Measurements from ENCODE around the gene PSME1. TPM values are rescaled to one million over a fixed set of nuclear protein-coding genes. Genes with fewer than 3 reads are reported as not detected.

PSME1 gene
- total and polyA plus RNA-seq, 2 donors (not counting 1 experiment from before 2014, with no cell fraction given) = 177 to 266 TPM

GRCh38 chr14:24093207-24093900 is 42.6 kb upstream of the PSME1 start:
- H3K9ac ChIP-seq (ENCODE audit: insufficient read depth, low read length) = no peak overlapping the region
- H3K27ac ChIP-seq (ENCODE audit: insufficient read depth, low read length) = no peak overlapping the region
- no peak for DNase-seq (ENCODE audit: low read depth in 2 of 2)

DNA sequence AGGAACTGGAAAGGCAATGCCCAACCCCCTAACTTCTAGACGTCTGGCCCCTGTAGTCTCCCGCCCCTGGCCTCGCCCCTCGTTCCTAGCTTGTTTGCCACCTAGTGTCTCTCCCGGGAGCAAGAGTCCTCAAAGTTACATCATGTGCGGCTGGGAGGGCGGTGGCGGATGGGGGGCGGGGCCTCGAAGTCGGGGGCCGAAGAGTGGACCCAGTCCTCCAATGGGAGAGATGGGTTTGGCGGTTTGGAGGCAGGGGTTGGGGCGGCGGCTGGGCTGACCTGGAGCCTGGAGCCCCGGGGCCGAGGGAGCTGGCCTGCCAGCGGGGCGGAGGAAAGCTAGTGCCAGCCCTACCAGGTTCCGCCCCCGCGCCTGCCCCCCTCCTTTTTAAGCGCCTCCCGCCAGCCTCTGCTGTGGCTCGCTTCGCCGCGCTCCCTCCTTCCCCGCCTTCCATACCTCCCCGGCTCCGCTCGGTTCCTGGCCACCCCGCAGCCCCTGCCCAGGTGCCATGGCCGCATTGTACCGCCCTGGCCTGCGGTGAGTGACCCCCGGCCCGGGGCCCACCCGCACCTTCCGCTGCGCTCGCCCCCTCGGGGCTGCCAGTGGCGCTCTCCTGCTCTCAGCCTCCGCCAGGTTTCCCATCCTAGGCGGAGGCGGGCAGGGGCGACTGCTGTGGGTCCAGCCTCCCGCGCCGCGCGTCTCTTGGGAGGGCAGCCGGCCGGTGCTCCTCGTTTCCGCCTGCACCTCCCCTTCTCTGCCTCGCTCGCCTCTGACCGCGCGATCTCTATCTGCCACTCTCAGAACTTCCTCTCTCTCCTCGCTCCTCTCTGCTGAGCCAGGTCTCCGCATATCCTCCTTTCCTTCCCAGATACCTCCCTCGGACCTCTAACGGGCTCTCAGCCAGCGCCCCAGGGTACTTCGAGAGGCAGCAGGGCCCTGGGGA is 41.8 kb upstream of the PSME1 start, which contains the start of gene PCK2:
Gene PCK2 (plus strand): TSS at position 411 of the 940 bp plus-strand sequence. CDS start 95 bp downstream, at position 506.
- TF ChIP-seq EZH2 (IDR thresholded peaks at IDR 0.05; ENCODE audit: low read length, missing control alignments) (no peak), CTCF (conservative IDR thresholded peaks at IDR 0.05 in 1 of 2, IDR thresholded peaks at IDR 0.05 in 1 of 2; ENCODE audit: low read depth in 1 of 2, low read length in 2 of 2) (peak in 1 of 2 donors; percentile 26)
- H2AFZ ChIP-seq (ENCODE audit: low read length) = peak within 1 kb of the TSS; percentile 71
- no peaks in the 10 kb centered on the region for H3K27me3 ChIP-seq (ENCODE audit: control insufficient read depth, insufficient read depth, low read length)
- peak within 1 kb of the TSS; percentile 77 for H3K4me2 ChIP-seq (ENCODE audit: extremely low read depth, insufficient read depth, low read length)
- peaks cover 2% of the 10 kb centered on the region for H3K36me3 ChIP-seq (ENCODE audit: control insufficient read depth, insufficient read depth, low read length)
- no peaks in the 10 kb centered on the region for H4K20me1 ChIP-seq (ENCODE audit: control insufficient read depth, extremely low read depth, insufficient read depth, low read length)
- H3K4me1 ChIP-seq (ENCODE audit: control insufficient read depth, extremely low read depth, insufficient read depth, low read length) = peaks cover 2% of the 10 kb centered on the region
- peak; percentile 82 to 92 for DNase-seq (ENCODE audit: low read depth in 2 of 2)
- H3K4me3 ChIP-seq (replicated peaks in 1 of 4; ENCODE audit: control extremely low read depth in 1 of 4, insufficient read depth in 1 of 4, low read depth in 3 of 4, low read length in 4 of 4) = peak within 1 kb of the TSS; percentile 66 to 91 (median 84)
- H3K79me2 ChIP-seq (ENCODE audit: control insufficient read depth, insufficient read depth, low read length) = no peaks in the 10 kb centered on the region
- H3K9me3 ChIP-seq (ENCODE audit: control insufficient read depth, insufficient read depth, low read depth, low read length) = no peaks in the 10 kb centered on the region
- peak within 1 kb of the TSS; percentile 64 for H3K27ac ChIP-seq (ENCODE audit: insufficient read depth, low read length)
- peak within 1 kb of the TSS; percentile 73 for H3K9ac ChIP-seq (ENCODE audit: insufficient read depth, low read length)

More at GRCh38 chr14:24093207-24093900, 42.6 kb upstream of the PSME1 start:
- Histone ChIP-seq H4K20me1 (ENCODE audit: control insufficient read depth, extremely low read depth, insufficient read depth, low read length) (no peaks in the 10 kb centered on the region), H3K36me3 (ENCODE audit: control insufficient read depth, insufficient read depth, low read length) (peaks cover under 1% of the 10 kb centered on the region), H3K79me2 (ENCODE audit: control insufficient read depth, insufficient read depth, low read length) (no peaks in the 10 kb centered on the region), H3K27me3 (ENCODE audit: control insufficient read depth, insufficient read depth, low read length) (no peaks in the 10 kb centered on the region), H3K4me2 (ENCODE audit: extremely low read depth, insufficient read depth, low read length) (no peak overlapping the region), H3K4me3 (replicated peaks in 1 of 4; ENCODE audit: control extremely low read depth in 1 of 4, insufficient read depth in 1 of 4, low read depth in 3 of 4, low read length in 4 of 4) (peak overlapping the region in 1 of 4 experiments; percentile 91), H3K9me3 (ENCODE audit: control insufficient read depth, insufficient read depth, low read depth, low read length) (no peaks in the 10 kb centered on the region), H3K4me1 (ENCODE audit: control insufficient read depth, extremely low read depth, insufficient read depth, low read length) (peaks cover 2% of the 10 kb centered on the region), H2AFZ (ENCODE audit: low read length) (peak overlapping the region; percentile 3)
- TF ChIP-seq CTCF (conservative IDR thresholded peaks at IDR 0.05 in 1 of 2, IDR thresholded peaks at IDR 0.05 in 1 of 2; ENCODE audit: low read depth in 1 of 2, low read length in 2 of 2) = no peak
- TF ChIP-seq EZH2 (IDR thresholded peaks at IDR 0.05; ENCODE audit: low read length, missing control alignments) = no peak

DNA sequence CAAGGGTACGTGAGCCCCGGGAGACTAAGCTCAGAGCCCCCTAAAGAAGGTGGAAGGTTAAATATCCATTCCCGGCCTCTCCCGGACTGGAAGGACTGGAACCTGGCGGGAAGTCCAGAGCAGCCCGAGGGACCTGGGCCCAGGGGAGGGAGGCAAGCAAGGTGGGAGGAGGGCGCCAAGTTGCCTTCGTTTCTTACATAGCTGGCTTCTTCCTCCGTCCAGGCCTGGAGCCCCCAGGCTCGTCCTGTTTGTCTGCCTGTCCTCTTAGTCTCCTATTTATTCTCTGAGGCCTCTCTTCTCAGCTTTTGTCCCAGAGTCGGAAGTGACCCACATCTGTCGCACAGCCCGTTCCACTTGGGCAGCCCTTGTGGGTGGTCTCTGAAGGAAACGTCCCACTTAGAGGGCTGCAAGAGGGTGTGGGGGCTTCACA is 41.1 kb upstream of the PSME1 start:
- Histone ChIP-seq H2AFZ (ENCODE audit: low read length) (peak overlapping the region; percentile 71), H3K27me3 (ENCODE audit: control insufficient read depth, insufficient read depth, low read length) (no peaks in the 10 kb centered on the region), H3K9me3 (ENCODE audit: control insufficient read depth, insufficient read depth, low read depth, low read length) (no peaks in the 10 kb centered on the region), H3K27ac (ENCODE audit: insufficient read depth, low read length) (peak overlapping the region; percentile 64), H4K20me1 (ENCODE audit: control insufficient read depth, extremely low read depth, insufficient read depth, low read length) (no peaks in the 10 kb centered on the region), H3K4me1 (ENCODE audit: control insufficient read depth, extremely low read depth, insufficient read depth, low read length) (peaks cover 2% of the 10 kb centered on the region), H3K36me3 (ENCODE audit: control insufficient read depth, insufficient read depth, low read length) (peaks cover 2% of the 10 kb centered on the region), H3K9ac (ENCODE audit: insufficient read depth, low read length) (peak overlapping the region; percentile 73), H3K4me3 (replicated peaks in 1 of 4; ENCODE audit: control extremely low read depth in 1 of 4, insufficient read depth in 1 of 4, low read depth in 3 of 4, low read length in 4 of 4) (peak overlapping the region; percentile 66 to 91 (median 84)), H3K79me2 (ENCODE audit: control insufficient read depth, insufficient read depth, low read length) (no peaks in the 10 kb centered on the region), H3K4me2 (ENCODE audit: extremely low read depth, insufficient read depth, low read length) (peak overlapping the region; percentile 77)
- no peak for TF ChIP-seq CTCF (conservative IDR thresholded peaks at IDR 0.05 in 1 of 2, IDR thresholded peaks at IDR 0.05 in 1 of 2; ENCODE audit: low read depth in 1 of 2, low read length in 2 of 2)
- TF ChIP-seq EZH2 (IDR thresholded peaks at IDR 0.05; ENCODE audit: low read length, missing control alignments) = no peak
- DNase-seq (ENCODE audit: low read depth in 2 of 2) = no peak

All from fibroblast of lung (primary cell).